CD4-positive, alpha-beta T cell treated with Interleukin-2 at 100 ng/mL for 4 hours (primary cell): ENCODE results near the gene PAEP.
"Not testable (repeated sequence)": the region's sequence is repeated elsewhere in the genome, so short reads cannot be mapped to it uniquely, and the experiment has no call there.

Experiments used
- DNase-seq: peaks from one replicate; pipeline ENCODE4 v3.0.0-alpha.2; 2020; ENCODE audit warnings: low spot score

PAEP gene

GRCh38 chr9:135526089-135526729, 35.3 kb upstream of the PAEP start:
- DNase-seq, result no peak

GRCh38 chr9:135526730-135527571, 34.6 kb upstream of the PAEP start:
- DNase-seq, result no peak

GRCh38 chr9:135528842-135529435, 32.6 kb upstream of the PAEP start:
- DNase-seq, result not testable (repeated sequence)

GRCh38 chr9:135530146-135530545, 31.4 kb upstream of the PAEP start:
- DNase-seq, result no peak

GRCh38 chr9:135531096-135531495, 30.5 kb upstream of the PAEP start:
- DNase-seq, result no peak

- no peak for DNase-seq
Observed at GRCh38 chr9:135533113-135533512, 28.4 kb upstream of the PAEP start.

GRCh38 chr9:135533674-135534073, 27.9 kb upstream of the PAEP start:
- no peak for DNase-seq

GRCh38 chr9:135534192-135534711, 27.3 kb upstream of the PAEP start:
- DNase-seq, result not testable (repeated sequence)

GRCh38 chr9:135534826-135535225, 26.7 kb upstream of the PAEP start:
- DNase-seq, result not testable (repeated sequence)

- not testable (repeated sequence) for DNase-seq
Observed at GRCh38 chr9:135535631-135536030, 25.9 kb upstream of the PAEP start.

- no peak for DNase-seq
Observed at GRCh38 chr9:135536216-135536615, 25.3 kb upstream of the PAEP start.

GRCh38 chr9:135543262-135543894, 18.2 kb upstream of the PAEP start:
- not testable (repeated sequence) for DNase-seq

- no peak for DNase-seq
Observed at GRCh38 chr9:135544981-135545635, 16.4 kb upstream of the PAEP start.

- DNase-seq, result not testable (repeated sequence)
Observed at GRCh38 chr9:135545646-135546176, 15.8 kb upstream of the PAEP start, which contains the start of gene OBP2A. Gene OBP2A (plus strand): TSS chr9:135546126. CDS start chr9:135546181, 55 bp downstream.

GRCh38 chr9:135546792-135547617, 14.6 kb upstream of the PAEP start:
- DNase-seq, result not testable (repeated sequence)

GRCh38 chr9:135547756-135548736, 13.5 kb upstream of the PAEP start:
- DNase-seq, result no peak

GRCh38 chr9:135549478-135550343, 11.8 kb upstream of the PAEP start:
- DNase-seq, result not testable (repeated sequence)

- no peak for DNase-seq
Observed at GRCh38 chr9:135550344-135550918, 11.1 kb upstream of the PAEP start.
